HL-60 (cell line): ENCODE results near the gene THSD8.

ENCODE experiments used
- DNase-seq, 2 experiments: peaks; one replicate each; pipeline ENCODE4 v3.0.0-alpha.2; 2010 to 2020; ENCODE audit warnings: low read depth in 1 of 2, low spot score in 1 of 2
- H3K27ac ChIP-seq: fragments of 250-450 bp; sonication (Bioruptor Pico); replicated peaks from 2 replicates; pipeline ENCODE4 v1.5.1; 2020; ENCODE audit warnings: mild to moderate bottlenecking, moderate library complexity
- H3K27me3 ChIP-seq: fragments of 250-450 bp; sonication (Bioruptor Pico); 2 replicates; pipeline ENCODE4 v1.5.1; 2021; ENCODE audit warnings: mild to moderate bottlenecking, moderate library complexity; ENCODE audit not compliant: insufficient read depth, poor library complexity, severe bottlenecking
- H3K4me3 ChIP-seq: replicated peaks from 2 replicates; pipeline ENCODE4 v1.5.1; 2011; ENCODE audit warnings: mild to moderate bottlenecking, control low read depth, low read length; ENCODE audit not compliant: insufficient read depth
- GABPA ChIP-seq: IDR thresholded peaks from 2 replicates; pipeline ENCODE4 v1.6.1; 2012; ENCODE audit warnings: low read depth
- POLR2AphosphoS5 ChIP-seq: IDR thresholded peaks from 2 replicates; pipeline ENCODE4 v1.6.1; 2012; ENCODE audit warnings: low read depth
- SPI1 ChIP-seq: IDR thresholded peaks from 2 replicates; pipeline ENCODE4 v1.6.1; 2012; ENCODE audit warnings: low read depth, mild to moderate bottlenecking, borderline replicate concordance
- TF ChIP-seq, protein P1 (sequence below): IDR thresholded peaks from one replicate; pipeline ENCODE4 v1.5.1; 2011; ENCODE audit warnings: low read length, control low read depth, inconsistent platforms; ENCODE audit not compliant: insufficient read depth
- TF ChIP-seq, protein P2 (sequence below): IDR thresholded peaks from 2 replicates; pipeline ENCODE4 v1.6.1; 2012; ENCODE audit warnings: low read depth; ENCODE audit not compliant: insufficient replicate concordance

The THSD8 gene

DNA sequence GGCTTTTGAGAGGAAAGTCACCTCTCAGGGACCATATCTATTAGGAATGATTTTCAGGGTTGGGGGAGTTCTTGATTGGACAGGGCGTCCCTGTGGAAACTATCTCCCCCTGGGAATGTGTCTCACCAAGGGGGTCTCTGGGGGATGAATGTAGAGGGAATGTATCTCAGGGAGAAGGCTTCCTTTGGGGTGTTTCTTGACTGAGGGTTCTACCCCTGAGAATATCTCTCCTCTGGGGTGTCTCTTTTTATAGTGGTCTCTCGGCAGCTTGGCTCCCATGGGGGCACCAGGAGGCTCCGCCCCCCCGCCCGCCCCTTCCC, 31.5 kb downstream of the THSD8 start:
- Histone ChIP-seq H3K4me3 (no peak overlapping the region), H3K27me3 (peaks cover 62% of the 10 kb centered on the region), H3K27ac (no peak overlapping the region)
- TF ChIP-seq POLR2AphosphoS5, result no peak
- TF ChIP-seq, protein P1, sequence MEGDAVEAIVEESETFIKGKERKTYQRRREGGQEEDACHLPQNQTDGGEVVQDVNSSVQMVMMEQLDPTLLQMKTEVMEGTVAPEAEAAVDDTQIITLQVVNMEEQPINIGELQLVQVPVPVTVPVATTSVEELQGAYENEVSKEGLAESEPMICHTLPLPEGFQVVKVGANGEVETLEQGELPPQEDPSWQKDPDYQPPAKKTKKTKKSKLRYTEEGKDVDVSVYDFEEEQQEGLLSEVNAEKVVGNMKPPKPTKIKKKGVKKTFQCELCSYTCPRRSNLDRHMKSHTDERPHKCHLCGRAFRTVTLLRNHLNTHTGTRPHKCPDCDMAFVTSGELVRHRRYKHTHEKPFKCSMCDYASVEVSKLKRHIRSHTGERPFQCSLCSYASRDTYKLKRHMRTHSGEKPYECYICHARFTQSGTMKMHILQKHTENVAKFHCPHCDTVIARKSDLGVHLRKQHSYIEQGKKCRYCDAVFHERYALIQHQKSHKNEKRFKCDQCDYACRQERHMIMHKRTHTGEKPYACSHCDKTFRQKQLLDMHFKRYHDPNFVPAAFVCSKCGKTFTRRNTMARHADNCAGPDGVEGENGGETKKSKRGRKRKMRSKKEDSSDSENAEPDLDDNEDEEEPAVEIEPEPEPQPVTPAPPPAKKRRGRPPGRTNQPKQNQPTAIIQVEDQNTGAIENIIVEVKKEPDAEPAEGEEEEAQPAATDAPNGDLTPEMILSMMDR, result no peak
- no peak for TF ChIP-seq GABPA
- TF ChIP-seq, protein P2, sequence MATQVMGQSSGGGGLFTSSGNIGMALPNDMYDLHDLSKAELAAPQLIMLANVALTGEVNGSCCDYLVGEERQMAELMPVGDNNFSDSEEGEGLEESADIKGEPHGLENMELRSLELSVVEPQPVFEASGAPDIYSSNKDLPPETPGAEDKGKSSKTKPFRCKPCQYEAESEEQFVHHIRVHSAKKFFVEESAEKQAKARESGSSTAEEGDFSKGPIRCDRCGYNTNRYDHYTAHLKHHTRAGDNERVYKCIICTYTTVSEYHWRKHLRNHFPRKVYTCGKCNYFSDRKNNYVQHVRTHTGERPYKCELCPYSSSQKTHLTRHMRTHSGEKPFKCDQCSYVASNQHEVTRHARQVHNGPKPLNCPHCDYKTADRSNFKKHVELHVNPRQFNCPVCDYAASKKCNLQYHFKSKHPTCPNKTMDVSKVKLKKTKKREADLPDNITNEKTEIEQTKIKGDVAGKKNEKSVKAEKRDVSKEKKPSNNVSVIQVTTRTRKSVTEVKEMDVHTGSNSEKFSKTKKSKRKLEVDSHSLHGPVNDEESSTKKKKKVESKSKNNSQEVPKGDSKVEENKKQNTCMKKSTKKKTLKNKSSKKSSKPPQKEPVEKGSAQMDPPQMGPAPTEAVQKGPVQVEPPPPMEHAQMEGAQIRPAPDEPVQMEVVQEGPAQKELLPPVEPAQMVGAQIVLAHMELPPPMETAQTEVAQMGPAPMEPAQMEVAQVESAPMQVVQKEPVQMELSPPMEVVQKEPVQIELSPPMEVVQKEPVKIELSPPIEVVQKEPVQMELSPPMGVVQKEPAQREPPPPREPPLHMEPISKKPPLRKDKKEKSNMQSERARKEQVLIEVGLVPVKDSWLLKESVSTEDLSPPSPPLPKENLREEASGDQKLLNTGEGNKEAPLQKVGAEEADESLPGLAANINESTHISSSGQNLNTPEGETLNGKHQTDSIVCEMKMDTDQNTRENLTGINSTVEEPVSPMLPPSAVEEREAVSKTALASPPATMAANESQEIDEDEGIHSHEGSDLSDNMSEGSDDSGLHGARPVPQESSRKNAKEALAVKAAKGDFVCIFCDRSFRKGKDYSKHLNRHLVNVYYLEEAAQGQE, result no peak
- TF ChIP-seq SPI1, result no peak
- DNase-seq, result no peak

DNA sequence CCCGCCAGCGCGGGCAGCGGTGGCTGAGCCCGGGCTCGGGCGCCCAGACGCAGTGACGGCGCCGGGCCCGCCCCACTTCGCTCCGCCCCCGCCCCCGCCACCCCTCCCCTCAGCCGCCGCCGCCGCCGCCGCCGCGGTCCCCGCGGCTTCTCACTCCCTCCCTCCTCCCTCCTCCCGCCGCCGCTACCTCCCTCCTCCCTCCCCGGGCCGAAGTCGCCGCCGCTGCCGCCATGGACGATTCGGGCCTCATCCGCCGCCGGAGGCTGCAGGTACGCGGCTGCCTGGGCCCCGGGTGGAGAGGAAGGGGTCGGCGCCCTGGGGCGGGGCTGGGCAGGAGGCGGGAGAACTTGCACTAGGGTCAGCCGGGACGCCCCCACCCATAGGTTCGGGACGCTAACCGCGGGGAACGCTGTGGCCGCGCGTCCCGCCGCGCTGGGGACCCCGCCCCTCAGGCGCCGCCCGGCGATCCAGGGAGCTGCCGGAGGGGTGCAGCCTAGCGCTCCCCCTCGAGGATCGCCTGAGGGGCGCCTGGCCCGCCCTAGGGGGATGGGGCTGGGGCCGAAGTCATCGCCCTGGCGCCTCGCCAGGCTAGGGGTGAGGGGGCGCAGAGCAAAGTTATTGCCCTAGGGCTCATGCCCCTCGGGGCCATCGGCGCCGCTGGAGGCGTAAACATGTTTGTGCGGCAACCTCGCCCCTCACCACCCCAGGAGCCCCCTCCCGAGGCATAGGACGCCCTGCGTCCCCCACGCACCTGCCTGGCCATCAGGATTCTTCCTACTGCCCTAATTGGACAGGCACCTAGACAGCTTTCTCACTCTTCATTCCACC, 32.1 kb downstream of the THSD8 start:
- Histone ChIP-seq H3K27ac (no peak overlapping the region), H3K4me3 (peak overlapping the region; percentile 33), H3K27me3 (peaks cover 68% of the 10 kb centered on the region)
- DNase-seq, result no peak
- TF ChIP-seq, protein P2, result no peak
- no peak for TF ChIP-seq SPI1

DNA sequence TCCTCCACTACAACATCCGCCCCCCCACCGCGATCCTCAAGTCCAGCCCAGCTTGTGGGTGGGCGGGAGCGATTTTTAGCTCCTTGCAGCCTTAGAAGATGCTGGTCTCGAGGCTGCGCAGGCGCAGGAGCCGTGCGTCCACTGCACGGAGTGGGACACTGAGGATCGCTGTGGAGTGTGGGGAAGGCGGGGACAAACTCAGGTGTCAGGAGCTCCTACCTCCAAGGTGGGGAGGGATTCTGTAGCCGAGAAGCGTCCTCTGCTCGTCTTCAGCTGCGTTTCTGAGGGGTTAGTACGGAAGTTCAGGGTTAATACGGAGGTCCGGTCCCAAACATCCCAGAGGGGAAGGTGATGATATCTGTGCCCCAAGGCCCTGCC, 32.7 kb downstream of the THSD8 start, which contains the start of gene RTBDN:
Gene RTBDN, minus strand, starts transcription at position 14 of the 378 bp plus-strand sequence. CDS start 4,600 bp downstream, outside the sequence.
- Histone ChIP-seq H3K4me3 (peak within 1 kb of the TSS; percentile 33), H3K27me3 (peaks cover 72% of the 10 kb centered on the region), H3K27ac (no peak within 1 kb of the TSS)
- TF ChIP-seq, protein P1, result no peak
- TF ChIP-seq, protein P2, result no peak
- no peak for TF ChIP-seq GABPA
- no peak for TF ChIP-seq SPI1
- TF ChIP-seq POLR2AphosphoS5, result no peak
- DNase-seq, result no peak
